HG03354 (cell line): ENCODE data around the gene GPR37.
A peak's percentile ranks its signal among the peaks of the same experiment; 100 is the strongest.

ENCODE experiments used
- ATAC-seq: cut with Tn5 transposase; IDR thresholded peaks from one replicate; pipeline ENCODE4 v1.9.1; 2021; ENCODE audit warnings: mild to moderate bottlenecking; ENCODE audit not compliant: unreplicated experiment, poor library complexity, severe bottlenecking

Gene GPR37

DNA sequence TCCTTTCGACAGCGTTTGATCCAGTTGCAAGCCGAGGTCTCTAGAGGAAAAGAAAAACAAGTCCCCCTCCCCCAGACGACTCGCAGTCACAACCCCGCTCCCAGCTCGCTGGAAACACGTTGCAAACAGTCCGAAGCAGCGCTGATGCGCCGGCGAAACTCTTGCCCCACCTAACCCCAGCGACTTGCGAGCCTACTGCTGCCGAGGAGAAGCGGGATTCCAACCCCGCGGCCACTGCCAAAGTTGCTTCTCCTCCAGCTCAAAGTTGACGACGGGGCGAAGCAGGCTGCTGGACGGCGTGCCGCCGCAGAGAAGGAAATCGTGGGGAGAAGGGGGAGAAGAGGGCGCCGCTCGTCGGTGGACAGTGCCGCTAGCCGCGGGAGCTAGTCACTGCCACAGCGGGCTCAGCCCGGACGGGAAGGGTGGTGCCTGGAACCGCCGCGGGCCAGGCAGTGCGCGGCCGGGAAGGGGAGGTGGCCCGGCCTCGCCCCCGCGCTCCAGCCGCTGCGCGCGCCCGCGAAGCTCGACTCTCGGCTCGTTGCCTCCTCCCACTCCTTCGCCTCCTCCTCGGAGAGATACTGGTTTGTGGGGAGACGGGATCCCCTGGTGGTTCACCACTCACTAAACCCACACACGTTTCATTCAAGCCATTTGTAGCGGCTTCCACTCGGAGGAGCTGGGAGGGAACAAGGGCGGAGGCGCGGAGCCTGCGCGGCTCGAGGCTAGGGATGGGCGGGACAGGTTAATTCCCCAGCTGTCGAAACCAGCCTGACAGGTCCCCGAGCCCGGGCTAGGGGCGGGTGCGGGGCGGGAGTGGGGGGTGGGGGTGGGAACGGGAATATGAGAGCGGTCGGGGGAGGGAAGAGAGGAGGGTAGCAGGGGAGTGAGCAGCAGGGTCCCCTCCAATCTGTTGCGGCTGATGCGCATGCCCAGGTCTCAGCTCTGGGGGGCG, at the start of gene GPR37:
GPR37 (minus strand) TSS at position 392 of the 952 bp plus-strand sequence. CDS start 816 bp downstream, outside the sequence.
- peak; percentile 68 for ATAC-seq

GRCh38 chr7:124813994-124814798, 48.6 kb upstream of the GPR37 start:
- no peak for ATAC-seq

- ATAC-seq = no peak
Observed at GRCh38 chr7:124812764-124813163, 47.2 kb upstream of the GPR37 start.

DNA sequence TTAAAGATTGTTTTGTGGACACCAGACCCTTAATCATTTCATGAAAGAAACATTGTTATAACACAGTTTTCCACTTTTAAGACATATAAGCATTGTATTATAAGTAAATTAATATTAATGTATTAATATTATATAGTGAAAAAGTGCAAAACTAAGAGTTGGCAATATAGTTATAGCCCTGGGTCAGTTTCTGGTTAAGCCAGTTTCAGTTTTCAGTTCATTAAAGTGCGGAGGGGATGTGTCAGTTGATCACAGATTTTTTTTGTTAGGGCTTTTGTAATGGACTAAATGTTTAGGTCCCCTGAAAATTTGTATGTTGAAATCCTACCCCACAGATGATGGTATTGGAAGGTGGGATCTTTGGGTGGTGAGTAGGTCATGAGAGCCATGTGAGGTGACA, 45.7 kb upstream of the GPR37 start:
- ATAC-seq = no peak

- no peak for ATAC-seq
Observed at GRCh38 chr7:124810605-124811004, 45.0 kb upstream of the GPR37 start.

GRCh38 chr7:124808206-124808605, 42.6 kb upstream of the GPR37 start:
- no peak for ATAC-seq

- no peak for ATAC-seq
Observed at GRCh38 chr7:124801330-124801895, 35.8 kb upstream of the GPR37 start.

DNA sequence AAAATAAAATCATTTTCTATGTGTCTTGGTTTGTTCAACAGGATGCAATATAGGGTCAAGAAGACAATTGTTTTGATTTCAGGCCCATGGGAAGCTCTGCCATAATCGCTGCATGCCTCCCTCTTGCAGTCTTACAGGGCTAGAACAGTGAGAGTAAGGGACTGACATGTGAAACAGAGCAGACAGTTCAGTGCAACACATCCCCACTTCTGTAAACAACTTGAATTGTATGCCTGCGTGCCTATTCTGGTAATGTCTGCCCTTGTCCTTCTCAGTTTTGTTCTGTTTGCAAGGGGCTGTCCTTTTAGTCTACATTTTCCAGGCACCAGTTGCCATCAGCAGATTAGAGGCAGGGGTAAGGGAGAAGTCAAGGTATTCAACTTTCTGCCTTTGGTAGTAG, 34.8 kb upstream of the GPR37 start:
- ATAC-seq = no peak

- no peak for ATAC-seq
Observed at GRCh38 chr7:124799448-124799847, 33.9 kb upstream of the GPR37 start.

GRCh38 chr7:124796771-124797170, 31.2 kb upstream of the GPR37 start:
- ATAC-seq = no peak

DNA sequence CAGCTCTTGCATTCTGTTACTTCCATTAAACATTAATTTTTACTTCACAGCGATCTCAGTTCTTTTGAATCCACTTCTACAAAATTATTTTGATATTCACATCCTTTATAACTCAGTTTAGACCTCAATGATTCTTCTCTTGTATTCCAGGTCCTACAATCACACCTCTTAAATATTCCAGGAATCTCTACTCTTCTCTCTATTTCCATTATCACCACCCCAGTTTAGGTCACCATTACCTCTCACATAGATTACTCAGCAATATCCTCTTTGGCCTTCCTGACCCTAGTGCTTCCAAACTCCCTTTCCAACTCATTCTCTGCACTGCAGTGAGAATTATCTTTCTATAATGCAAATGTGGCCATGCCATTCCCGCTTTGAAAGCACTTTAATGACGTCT, 27.1 kb upstream of the GPR37 start:
- no peak for ATAC-seq

GRCh38 chr7:124792002-124792401, 26.4 kb upstream of the GPR37 start:
- ATAC-seq = no peak

DNA sequence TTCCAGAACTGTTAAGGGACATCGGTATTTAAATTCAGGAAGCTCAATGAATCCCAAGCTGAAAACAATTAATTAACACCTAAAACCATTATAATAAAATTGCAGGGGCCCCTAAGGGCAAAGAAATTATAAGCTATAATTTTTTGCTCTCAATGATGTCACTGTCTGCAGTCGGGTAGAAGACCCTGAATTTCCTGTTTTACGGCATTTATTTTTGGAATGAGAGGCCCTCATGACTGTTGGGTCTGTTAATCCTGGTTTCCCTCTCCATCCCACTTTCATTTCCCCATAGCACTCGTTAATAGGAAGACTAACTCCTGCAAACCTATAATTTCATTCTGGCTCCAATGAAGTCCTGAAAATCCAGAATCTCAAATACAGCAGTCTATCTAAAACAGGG, 25.8 kb upstream of the GPR37 start:
- no peak for ATAC-seq

DNA sequence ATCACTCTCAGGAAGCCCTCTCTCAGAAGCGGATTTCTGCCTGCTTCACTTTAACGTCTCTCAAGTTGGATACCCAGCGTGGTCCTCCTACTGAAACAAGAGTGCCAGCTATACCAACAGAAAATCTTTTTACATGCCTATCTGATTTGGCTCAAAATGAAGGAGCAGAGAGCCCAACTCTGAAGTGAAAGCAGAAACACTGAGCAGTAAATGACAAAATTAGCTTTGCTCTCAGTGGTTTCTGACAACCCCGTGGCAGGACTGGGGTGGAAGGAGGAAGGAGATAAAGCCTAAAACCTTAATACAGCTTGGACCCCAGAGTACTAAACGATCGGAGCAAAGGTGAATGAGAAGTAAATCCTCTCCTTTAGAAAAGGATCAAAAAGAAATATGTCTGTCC, 25.1 kb upstream of the GPR37 start:
- no peak for ATAC-seq

DNA sequence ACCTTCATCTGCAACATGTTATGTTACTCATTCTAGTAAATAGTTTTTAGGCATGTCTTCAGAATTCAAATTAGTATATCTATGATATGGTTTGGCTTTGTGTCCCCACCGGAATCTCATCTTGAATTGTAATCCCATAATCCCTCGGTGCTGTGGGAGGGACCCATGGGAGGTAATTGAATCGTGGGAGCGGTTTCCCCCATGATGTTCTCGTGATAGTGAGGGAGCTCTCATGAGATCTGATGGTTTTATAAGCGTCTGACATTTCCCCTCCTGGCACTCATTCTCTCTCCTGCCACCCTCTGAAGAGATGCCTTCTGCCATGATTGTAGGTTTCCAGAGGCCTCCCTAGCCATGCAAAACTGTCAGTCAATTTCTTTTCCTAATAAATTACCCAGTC, 20.4 kb upstream of the GPR37 start:
- ATAC-seq = no peak

GRCh38 chr7:124784879-124785818, 19.6 kb upstream of the GPR37 start:
- ATAC-seq = peak; percentile 90

GRCh38 chr7:124783271-124783670, 17.7 kb upstream of the GPR37 start:
- no peak for ATAC-seq

DNA sequence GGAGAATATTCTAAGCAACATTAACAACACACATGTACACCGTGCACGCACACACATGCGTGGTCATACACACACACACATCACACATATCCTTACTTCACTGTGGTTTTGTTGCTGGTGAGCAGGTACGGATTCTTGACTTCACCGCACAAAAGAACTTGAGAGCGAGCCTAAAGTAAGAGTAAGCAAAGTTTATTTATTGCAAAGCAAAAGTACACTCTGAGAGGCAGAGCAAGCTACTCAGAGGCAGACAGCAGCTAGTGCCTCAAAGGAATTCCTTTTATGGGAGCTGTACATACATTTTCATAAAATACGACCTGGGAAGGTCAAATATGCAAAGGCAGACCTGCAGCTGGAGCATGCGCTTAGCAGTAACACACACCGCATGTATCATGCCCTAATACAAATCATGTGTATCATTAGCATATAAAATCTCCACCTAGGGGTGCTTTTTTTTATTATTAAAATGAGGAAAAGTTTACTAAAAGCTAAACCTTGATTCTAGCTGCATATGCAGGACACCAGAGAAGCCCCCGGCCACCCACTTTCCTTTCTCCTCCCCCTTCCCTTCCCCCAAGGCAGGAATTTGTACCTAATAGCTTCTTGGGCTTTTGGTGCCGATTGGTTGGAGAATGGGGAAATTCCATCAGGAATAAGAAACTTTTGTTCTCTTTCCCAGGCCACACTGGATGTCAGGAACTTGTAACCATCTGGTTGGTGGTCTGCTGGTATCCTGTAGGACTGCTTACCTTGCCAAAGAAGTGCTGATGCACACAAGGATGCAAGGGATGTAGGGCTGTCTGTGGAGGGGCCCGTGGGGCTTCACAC, 16.5 kb upstream of the GPR37 start:
- no peak for ATAC-seq

- ATAC-seq = no peak
Observed at GRCh38 chr7:124781418-124781817, 15.8 kb upstream of the GPR37 start.
